ENCODE results near the gene SDC3.
A peak's percentile ranks its signal among the peaks of the same experiment; 100 is the strongest.

Gene SDC3

GRCh38 chr1:30856260-30856790 is 52.2 kb downstream of the SDC3 start:
- TF ChIP-seq SIN3A (IDR thresholded peaks at IDR 0.05; ENCODE audit: borderline replicate concordance, insufficient read depth, low read length) (no peak), REST (IDR thresholded peaks at IDR 0.05; ENCODE audit: insufficient read depth in 1 of 2, low read depth in 2 of 2, low read length in 2 of 2) (no peak), TAF1 (IDR thresholded peaks at IDR 0.05; ENCODE audit: borderline replicate concordance, insufficient read depth, low read length) (no peak), FOXP2 (optimal IDR thresholded peaks at IDR 0.05; ENCODE audit: borderline replicate concordance, extremely low read depth, extremely low read length, insufficient read depth) (no peak), POLR2AphosphoS5 (IDR thresholded peaks at IDR 0.05; ENCODE audit: low read depth, low read length) (no peak)

- no peak for TF ChIP-seq SIN3A (IDR thresholded peaks at IDR 0.05; ENCODE audit: borderline replicate concordance, insufficient read depth, low read length)
- no peak for TF ChIP-seq TAF1 (IDR thresholded peaks at IDR 0.05; ENCODE audit: borderline replicate concordance, insufficient read depth, low read length)
Measured at GRCh38 chr1:30855686-30856259, 52.8 kb downstream of the SDC3 start.

- TF ChIP-seq REST (IDR thresholded peaks at IDR 0.05; ENCODE audit: insufficient read depth in 1 of 2, low read depth in 2 of 2, low read length in 2 of 2) (no peak), POLR2AphosphoS5 (IDR thresholded peaks at IDR 0.05; ENCODE audit: low read depth, low read length) (no peak)
Measured at GRCh38 chr1:30853350-30853749, 55.2 kb downstream of the SDC3 start.

- TF ChIP-seq REST (IDR thresholded peaks at IDR 0.05; ENCODE audit: insufficient read depth in 1 of 2, low read depth in 2 of 2, low read length in 2 of 2) (no peak), FOXP2 (optimal IDR thresholded peaks at IDR 0.05; ENCODE audit: borderline replicate concordance, extremely low read depth, extremely low read length, insufficient read depth) (peak; percentile 34)
Measured at GRCh38 chr1:30852026-30852425, 56.5 kb downstream of the SDC3 start.

GRCh38 chr1:30851286-30851685 is 57.3 kb downstream of the SDC3 start:
- TF ChIP-seq TAF1 (IDR thresholded peaks at IDR 0.05; ENCODE audit: borderline replicate concordance, insufficient read depth, low read length) (no peak), POLR2AphosphoS5 (IDR thresholded peaks at IDR 0.05; ENCODE audit: low read depth, low read length) (no peak), SIN3A (IDR thresholded peaks at IDR 0.05; ENCODE audit: borderline replicate concordance, insufficient read depth, low read length) (no peak), REST (IDR thresholded peaks at IDR 0.05; ENCODE audit: insufficient read depth in 1 of 2, low read depth in 2 of 2, low read length in 2 of 2) (no peak), FOXP2 (optimal IDR thresholded peaks at IDR 0.05; ENCODE audit: borderline replicate concordance, extremely low read depth, extremely low read length, insufficient read depth) (no peak)

Measured in PFSK-1 (cell line).